ENCODE measurements around the gene CARF. TPM values are rescaled to one million over a fixed set of nuclear protein-coding genes. Genes with fewer than 3 reads are reported as not detected.
"Not testable (repeated sequence)": the region's sequence is repeated elsewhere in the genome, so short reads cannot be mapped to it uniquely, and the experiment has no call there.

CARF gene
- polyA plus RNA-seq, 3 donors, result 1.1 to 4.6 (median 2.8) TPM

- H3K79me2 ChIP-seq (ENCODE audit: insufficient read depth, low read length), result no peaks in the 10 kb centered on the region
- H3K27me3 ChIP-seq (ENCODE audit: control insufficient read depth in 2 of 2, insufficient read depth in 2 of 2, low read length in 2 of 2), result no peaks in the 10 kb centered on the region
- H3K4me3 ChIP-seq (replicated peaks in 1 of 3; ENCODE audit: low read depth in 2 of 3, low read length in 3 of 3), result no peak overlapping the region
- WGBS (ENCODE audit: insufficient coverage), result no CpG with 5 or more reads among the region's 3 CpGs
- Mint-ChIP-seq H3K4me1 (no peaks in the 10 kb centered on the region), H3K27ac (no peak overlapping the region), H3K9me3 (peaks cover 2 to 18% (median 9%) of the 10 kb centered on the region in 7 donors), H3K36me3 (peaks cover 33 to 39% of the 10 kb centered on the region in 2 donors), H3K4me3 (no peak overlapping the region), H3K27me3 (ENCODE audit: low read depth in 3 of 3) (no peaks in the 10 kb centered on the region)
- no peak overlapping the region for H3K9ac ChIP-seq (ENCODE audit: insufficient read depth, low read length, poor library complexity, severe bottlenecking)
- no peak overlapping the region for H2AFZ ChIP-seq (ENCODE audit: insufficient read depth, low read depth, low read length, poor library complexity, severe bottlenecking)
- intact Hi-C loops (cut with micrococcal nuclease), result no loop called here
- H3K27ac ChIP-seq (ENCODE audit: low read depth in 1 of 2, low read length in 2 of 2), result no peak overlapping the region
- peaks cover 0 to 4% of the 10 kb centered on the region in 2 donors for H3K9me3 ChIP-seq (replicated peaks in 1 of 2; ENCODE audit: control insufficient read depth in 1 of 2, insufficient read depth in 1 of 2, low read length in 2 of 2)
- H3K36me3 ChIP-seq (replicated peaks in 1 of 2; ENCODE audit: control insufficient read depth in 1 of 2, insufficient read depth in 2 of 2, low read length in 2 of 2), result peaks cover 0 to 14% of the 10 kb centered on the region in 2 donors
- H3K4me2 ChIP-seq (replicated peaks; ENCODE audit: extremely low read depth, low read length, poor library complexity, severe bottlenecking), result no peak overlapping the region
- H3K4me1 ChIP-seq (ENCODE audit: control insufficient read depth in 1 of 2, insufficient read depth in 2 of 2, low read length in 2 of 2), result no peaks in the 10 kb centered on the region
- TF ChIP-seq CTCF (IDR thresholded peaks at IDR 0.05), result no peak
- no peaks in the 10 kb centered on the region for H4K20me1 ChIP-seq (ENCODE audit: insufficient read depth, low read length)
- DNase-seq, result no peak
These were observed 32.7 kb downstream of the CARF start for GRCh38 chr2:202944816-202945215.

GRCh38 chr2:202945497-202945896 is 33.4 kb downstream of the CARF start:
- Histone ChIP-seq H3K4me3 (replicated peaks in 1 of 3; ENCODE audit: low read depth in 2 of 3, low read length in 3 of 3) (no peak overlapping the region), H3K36me3 (replicated peaks in 1 of 2; ENCODE audit: control insufficient read depth in 1 of 2, insufficient read depth in 2 of 2, low read length in 2 of 2) (peaks cover 0 to 14% of the 10 kb centered on the region in 2 donors), H3K79me2 (ENCODE audit: insufficient read depth, low read length) (no peaks in the 10 kb centered on the region), H3K27ac (ENCODE audit: low read depth in 1 of 2, low read length in 2 of 2) (no peak overlapping the region), H3K27me3 (ENCODE audit: control insufficient read depth in 2 of 2, insufficient read depth in 2 of 2, low read length in 2 of 2) (no peaks in the 10 kb centered on the region), H3K9me3 (replicated peaks in 1 of 2; ENCODE audit: control insufficient read depth in 1 of 2, insufficient read depth in 1 of 2, low read length in 2 of 2) (peaks cover 0 to 4% of the 10 kb centered on the region in 2 donors), H3K4me2 (replicated peaks; ENCODE audit: extremely low read depth, low read length, poor library complexity, severe bottlenecking) (no peak overlapping the region), H4K20me1 (ENCODE audit: insufficient read depth, low read length) (no peaks in the 10 kb centered on the region), H3K4me1 (ENCODE audit: control insufficient read depth in 1 of 2, insufficient read depth in 2 of 2, low read length in 2 of 2) (no peaks in the 10 kb centered on the region), H3K9ac (ENCODE audit: insufficient read depth, low read length, poor library complexity, severe bottlenecking) (no peak overlapping the region), H2AFZ (ENCODE audit: insufficient read depth, low read depth, low read length, poor library complexity, severe bottlenecking) (no peak overlapping the region)
- Mint-ChIP-seq H3K36me3 (peaks cover 30 to 39% of the 10 kb centered on the region in 2 donors), H3K27me3 (ENCODE audit: low read depth in 3 of 3) (no peaks in the 10 kb centered on the region), H3K4me1 (peaks cover 3% of the 10 kb centered on the region), H3K9me3 (peaks cover 2 to 18% (median 9%) of the 10 kb centered on the region in 7 donors), H3K4me3 (no peak overlapping the region), H3K27ac (no peak overlapping the region)
- intact Hi-C loops (cut with micrococcal nuclease), result no loop called here
- DNase-seq, result no peak
- TF ChIP-seq CTCF (IDR thresholded peaks at IDR 0.05), result no peak
- WGBS (ENCODE audit: insufficient coverage), result no CpG with 5 or more reads among the region's 2 CpGs

GRCh38 chr2:202949333-202949732 is 37.3 kb downstream of the CARF start:
- H2AFZ ChIP-seq (ENCODE audit: insufficient read depth, low read depth, low read length, poor library complexity, severe bottlenecking); H3K27me3 Mint-ChIP-seq (ENCODE audit: low read depth in 3 of 3); intact Hi-C loops (cut with micrococcal nuclease); DNase-seq; H3K4me1 Mint-ChIP-seq; H3K9ac ChIP-seq (ENCODE audit: insufficient read depth, low read length, poor library complexity, severe bottlenecking); H3K9me3 ChIP-seq (replicated peaks in 1 of 2; ENCODE audit: control insufficient read depth in 1 of 2, insufficient read depth in 1 of 2, low read length in 2 of 2); H3K27me3 ChIP-seq (ENCODE audit: control insufficient read depth in 2 of 2, insufficient read depth in 2 of 2, low read length in 2 of 2); H3K4me3 ChIP-seq (replicated peaks in 1 of 3; ENCODE audit: low read depth in 2 of 3, low read length in 3 of 3); H3K4me1 ChIP-seq (ENCODE audit: control insufficient read depth in 1 of 2, insufficient read depth in 2 of 2, low read length in 2 of 2); H3K27ac ChIP-seq (ENCODE audit: low read depth in 1 of 2, low read length in 2 of 2); H3K4me3 Mint-ChIP-seq; H3K4me2 ChIP-seq (replicated peaks; ENCODE audit: extremely low read depth, low read length, poor library complexity, severe bottlenecking); H4K20me1 ChIP-seq (ENCODE audit: insufficient read depth, low read length); H3K79me2 ChIP-seq (ENCODE audit: insufficient read depth, low read length): not testable (repeated sequence)
- H3K36me3 ChIP-seq (replicated peaks in 1 of 2; ENCODE audit: control insufficient read depth in 1 of 2, insufficient read depth in 2 of 2, low read length in 2 of 2), result peaks cover 3 to 16% of the 10 kb centered on the region in 2 donors
- Mint-ChIP-seq H3K9me3 (peaks cover 2 to 18% (median 9%) of the 10 kb centered on the region in 7 donors), H3K36me3 (peaks cover 25 to 32% of the 10 kb centered on the region in 2 donors), H3K27ac (peak overlapping the region in 1 of 7 donors; percentile 74)
- WGBS (ENCODE audit: insufficient coverage), result no CpG with 5 or more reads among the region's 3 CpGs

Measured in CD14-positive monocyte (primary cell).